D721Med (cell line): ENCODE data around the gene OTOA.
"Not testable (repeated sequence)": the region's sequence is repeated elsewhere in the genome, so short reads cannot be mapped to it uniquely, and the experiment has no call there.

Experiments used
- DNase-seq: peaks from one replicate; pipeline ENCODE4 v3.0.0; 2011; ENCODE audit warnings: low spot score; ENCODE audit not compliant: insufficient read length
- FAIRE-seq: peaks from 2 replicates; lab custom pipeline; 2011; peaks lifted over from hg19 to GRCh38; lab: Jason Lieb, UNC
- CTCF ChIP-seq: IDR thresholded peaks from 2 replicates; pipeline ENCODE4 v1.5.1; 2012; ENCODE audit warnings: mild to moderate bottlenecking, control low read depth; ENCODE audit not compliant: insufficient read depth; ENCODE audit errors: missing control alignments

The OTOA gene

DNA sequence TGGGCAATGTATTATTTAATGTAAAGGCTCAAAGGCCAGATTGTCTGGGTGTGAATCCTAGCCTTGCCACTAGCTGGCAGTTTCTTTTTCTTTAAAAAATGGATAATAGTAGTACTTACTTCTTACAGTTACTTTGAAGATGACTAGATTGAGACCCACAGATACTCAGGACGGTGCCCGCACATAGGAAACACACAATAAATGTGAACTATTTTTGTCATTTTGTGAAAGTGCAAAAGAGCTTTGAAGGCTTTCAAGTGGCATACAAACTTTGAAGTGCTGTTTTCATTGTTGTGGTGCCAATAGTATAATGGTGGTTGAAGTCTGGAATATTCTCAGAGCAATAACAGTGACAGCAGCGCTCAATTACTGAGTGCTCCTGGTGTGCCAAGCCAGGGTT lies 63.6 kb downstream of the OTOA start:
- no peak for TF ChIP-seq CTCF
- FAIRE-seq (no peak), DNase-seq (no peak)

- not testable (repeated sequence) for DNase-seq, FAIRE-seq
These were observed 67.5 kb downstream of the OTOA start for GRCh38 chr16:21731233-21731632.

DNA sequence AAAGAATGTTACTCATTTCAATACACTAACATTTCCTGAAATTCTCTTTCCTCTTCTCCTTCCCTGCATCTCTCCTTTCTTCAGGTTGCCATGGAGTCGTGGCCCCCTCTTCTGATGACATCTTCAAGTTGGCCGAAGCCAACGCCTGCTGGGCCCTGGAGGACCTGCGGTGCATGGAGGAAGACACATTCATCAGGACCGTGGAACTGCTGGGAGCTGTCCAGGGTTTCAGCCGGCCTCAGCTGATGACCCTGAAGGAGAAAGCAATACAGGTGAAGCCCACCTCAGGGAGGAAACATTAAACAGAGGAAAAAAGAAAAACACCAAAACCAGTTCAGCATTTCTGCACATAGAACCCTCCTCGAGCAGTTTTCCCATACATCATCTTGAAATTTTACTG lies 76.9 kb downstream of the OTOA start:
- FAIRE-seq, DNase-seq: not testable (repeated sequence)

GRCh38 chr16:21756192-21757079 lies 92.7 kb downstream of the OTOA start:
- not testable (repeated sequence) for DNase-seq, FAIRE-seq

DNA sequence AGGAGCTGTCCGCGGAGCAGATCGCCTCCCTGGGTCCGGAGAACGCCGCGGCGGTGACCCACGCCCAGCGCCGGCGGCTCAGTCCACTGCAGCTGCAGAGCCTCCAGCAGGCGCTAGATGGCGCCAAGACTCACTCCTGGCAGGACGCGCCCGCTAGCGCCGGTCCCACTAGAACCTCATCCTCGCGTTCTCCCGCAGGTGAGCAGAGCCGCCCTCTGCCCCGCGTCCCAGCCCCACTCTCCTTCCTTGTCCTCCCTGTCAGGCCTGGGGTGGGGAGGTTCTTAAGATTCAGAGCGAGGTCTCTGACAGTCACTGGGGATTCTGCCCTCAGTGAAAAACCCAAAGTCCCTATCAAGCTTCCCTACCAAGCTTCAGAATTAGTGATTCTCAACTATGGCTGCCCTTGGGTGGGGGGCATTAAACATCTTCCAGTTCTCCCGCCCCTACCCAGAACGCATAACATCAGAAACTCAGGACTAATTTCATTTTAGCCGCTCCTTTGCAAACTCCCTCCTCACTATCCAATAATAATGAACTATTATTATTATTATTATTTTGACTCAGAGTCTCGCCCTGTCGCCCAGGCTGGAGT lies 93.4 kb downstream of the OTOA start:
- DNase-seq, FAIRE-seq: not testable (repeated sequence)

GRCh38 chr16:21768280-21768679 lies 104.5 kb downstream of the OTOA start:
- not testable (repeated sequence) for FAIRE-seq, DNase-seq

GRCh38 chr16:21768810-21769209 lies 105.0 kb downstream of the OTOA start:
- DNase-seq, FAIRE-seq: not testable (repeated sequence)

DNA sequence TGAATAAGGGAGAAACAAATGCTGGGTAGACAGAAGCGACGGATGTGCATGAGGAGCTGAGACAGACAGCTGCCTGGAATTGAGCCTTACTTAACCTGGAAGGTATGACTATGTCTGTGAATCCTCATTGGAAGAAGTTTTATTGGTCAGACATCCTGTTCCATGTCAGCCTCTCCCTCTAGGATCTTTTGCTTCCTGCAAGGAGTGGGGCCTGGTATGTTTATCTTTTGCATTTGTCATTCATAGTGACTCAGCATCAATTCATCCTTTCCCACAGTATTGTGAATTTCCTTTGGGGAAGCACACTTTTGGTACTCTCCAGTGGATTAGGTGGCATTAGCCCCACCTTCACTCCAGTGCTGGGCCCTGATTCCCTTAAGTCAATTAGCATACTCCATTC lies 105.5 kb downstream of the OTOA start:
- not testable (repeated sequence) for FAIRE-seq, DNase-seq

DNA sequence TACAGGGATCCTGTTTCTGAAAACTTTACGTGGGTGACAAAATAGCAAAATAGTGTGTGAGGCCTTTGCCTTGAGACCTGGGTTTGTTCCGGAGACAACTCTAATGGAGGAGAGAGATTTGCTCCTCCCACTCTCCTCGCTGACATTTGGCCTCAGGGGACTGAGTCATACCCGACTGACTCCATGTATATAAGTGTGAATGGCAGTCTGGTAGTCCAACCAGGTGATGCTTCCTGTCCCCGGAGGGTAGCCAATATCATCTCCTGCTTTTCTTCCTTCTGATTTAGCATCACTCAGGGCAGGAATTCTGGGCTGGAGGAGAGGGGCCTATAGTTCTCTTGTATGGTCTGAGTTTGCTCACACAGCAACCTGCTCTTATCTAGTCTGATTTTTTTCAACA lies 106.8 kb downstream of the OTOA start:
- FAIRE-seq, DNase-seq: not testable (repeated sequence)

- not testable (repeated sequence) for FAIRE-seq, DNase-seq
These were observed 108.9 kb downstream of the OTOA start for GRCh38 chr16:21772547-21773206.

GRCh38 chr16:21773207-21773553 lies 109.4 kb downstream of the OTOA start:
- not testable (repeated sequence) for FAIRE-seq, DNase-seq

DNA sequence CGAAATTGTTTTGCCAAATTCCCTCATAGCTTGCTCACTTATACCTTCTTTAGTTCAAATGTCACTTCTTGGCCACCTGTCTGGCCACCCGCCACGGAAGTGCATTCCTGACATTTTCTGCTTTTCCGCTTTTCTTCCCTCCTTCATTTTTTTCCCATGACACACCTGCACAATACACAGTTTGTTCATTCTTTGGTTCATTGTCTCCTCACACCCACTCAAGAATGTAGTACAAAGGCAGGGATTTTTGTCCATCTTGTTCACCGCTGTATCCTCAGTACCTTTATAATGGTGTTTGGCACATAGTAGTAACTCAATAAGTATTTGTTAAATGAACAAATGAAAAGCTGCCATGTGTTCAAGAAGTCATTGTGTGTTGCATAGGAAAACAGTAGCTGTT lies 116.8 kb downstream of the OTOA start:
- FAIRE-seq, DNase-seq: not testable (repeated sequence)

GRCh38 chr16:21790506-21790905 lies 126.7 kb downstream of the OTOA start:
- not testable (repeated sequence) for FAIRE-seq, DNase-seq

GRCh38 chr16:21793310-21793709 lies 129.5 kb downstream of the OTOA start:
- DNase-seq, FAIRE-seq: not testable (repeated sequence)

GRCh38 chr16:21798601-21799000 lies 134.8 kb downstream of the OTOA start:
- not testable (repeated sequence) for FAIRE-seq

More at GRCh38 chr16:21798601-21799000, 134.8 kb downstream of the OTOA start:
- DNase-seq, result not testable (repeated sequence)
